ENCODE measurements around the gene SLC6A3.

- TF ChIP-seq CTCF (conservative IDR thresholded peaks at IDR 0.05): no peak
- no peak for TF ChIP-seq ZFX (IDR thresholded peaks at IDR 0.05)
Measured at GRCh38 chr5:1478271-1479035, 33.2 kb upstream of the SLC6A3 start.

Measured in C4-2B (cell line).